KMS-11 (cell line): ENCODE measurements around the gene SMCO2.

Source experiments
- H2AFZ ChIP-seq: fragments of 200-600 bp; sonication (generic); 2 replicates; pipeline ENCODE4 v1.6.1; 2016; ENCODE audit warnings: antibody characterized with exemption, mixed run types, low read depth
- H3K27ac ChIP-seq: fragments of 200-600 bp; sonication (generic); 2 replicates; pipeline ENCODE4 v1.6.1; 2016; ENCODE audit warnings: mild to moderate bottlenecking, mixed run types
- H3K27me3 ChIP-seq: fragments of 200-600 bp; sonication (generic); 2 replicates; pipeline ENCODE4 v1.6.1; 2017; ENCODE audit warnings: mild to moderate bottlenecking, low read depth, mixed run types, moderate library complexity; ENCODE audit not compliant: insufficient read depth
- H3K36me3 ChIP-seq: fragments of 200-600 bp; sonication (generic); 2 replicates; pipeline ENCODE4 v1.6.1; 2017; ENCODE audit warnings: mild to moderate bottlenecking, mixed run types; ENCODE audit not compliant: insufficient read depth
- H3K4me1 ChIP-seq: fragments of 200-600 bp; sonication (generic); 2 replicates; pipeline ENCODE4 v1.6.1; 2016; ENCODE audit warnings: mild to moderate bottlenecking, low read depth, mixed run types; ENCODE audit not compliant: poor library complexity, severe bottlenecking
- H3K4me2 ChIP-seq: fragments of 200-600 bp; sonication (generic); 2 replicates; pipeline ENCODE4 v1.7.0; 2016; ENCODE audit warnings: mild to moderate bottlenecking, mixed run types
- H3K4me3 ChIP-seq: fragments of 200-600 bp; sonication (generic); IDR thresholded peaks from 2 replicates; pipeline ENCODE4 v1.6.1; 2017; ENCODE audit warnings: low read depth, low read length, mixed read lengths; ENCODE audit not compliant: insufficient read depth
- H3K79me2 ChIP-seq: fragments of 200-600 bp; sonication (generic); 2 replicates; pipeline ENCODE4 v1.6.1; 2016; ENCODE audit warnings: low read depth, mixed run types; ENCODE audit not compliant: insufficient read depth
- H3K9ac ChIP-seq: fragments of 200-600 bp; sonication (generic); 2 replicates; pipeline ENCODE4 v1.6.1; 2016; ENCODE audit warnings: mild to moderate bottlenecking, mixed run types
- H4K20me1 ChIP-seq: fragments of 200-600 bp; sonication (generic); 2 replicates; pipeline ENCODE4 v1.6.1; 2016; ENCODE audit warnings: mild to moderate bottlenecking, mixed run types; ENCODE audit not compliant: insufficient read depth
- TF ChIP-seq, protein P1 (sequence below): fragments of 200-600 bp; sonication (generic); conservative IDR thresholded peaks from 2 replicates; pipeline ENCODE4 v1.6.1; 2017; ENCODE audit warnings: low read depth, mild to moderate bottlenecking, antibody characterized with exemption, low read length, moderate library complexity, mixed read lengths

The SMCO2 gene

DNA sequence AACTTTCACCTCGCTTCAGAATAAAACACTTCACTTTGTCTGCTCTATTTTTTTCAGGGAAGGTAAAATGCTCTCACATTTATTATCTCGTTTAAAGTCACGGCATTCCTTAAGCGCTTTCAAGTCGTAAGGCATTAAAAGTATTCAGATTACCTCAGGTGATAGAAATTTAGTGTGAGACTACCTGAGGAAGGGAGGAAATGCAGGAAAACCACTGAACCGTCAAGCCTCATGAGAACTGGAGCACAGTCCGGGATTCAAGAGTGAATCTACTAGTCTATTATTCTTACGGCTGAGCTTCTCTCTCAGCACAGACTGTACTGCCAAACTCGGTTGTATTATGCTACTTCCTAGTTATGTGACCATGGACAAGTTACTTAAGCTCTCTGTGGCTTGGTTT is 69.1 kb downstream of the SMCO2 start:
- Histone ChIP-seq H3K4me1 (no peaks in the 10 kb centered on the region), H3K79me2 (no peaks in the 10 kb centered on the region), H4K20me1 (no peaks in the 10 kb centered on the region)

DNA sequence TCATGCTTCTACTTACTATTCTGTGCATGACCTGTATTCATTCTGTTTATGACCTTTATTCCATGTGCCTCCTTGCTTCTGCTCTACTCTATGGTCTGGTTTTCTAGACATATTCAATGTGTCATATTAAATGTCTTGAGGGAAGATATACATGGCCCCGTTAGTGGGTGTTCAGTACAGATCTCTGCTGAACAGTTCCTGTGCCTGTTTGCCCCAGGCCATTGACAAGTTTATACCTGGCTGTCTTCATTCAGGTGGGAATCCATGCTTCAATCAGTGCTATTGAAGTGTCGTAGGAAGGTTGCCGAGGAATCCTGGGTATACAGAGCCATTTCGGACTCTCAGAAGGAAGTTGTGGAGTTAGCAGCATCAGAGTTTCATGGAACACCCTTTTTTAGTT is 70.1 kb downstream of the SMCO2 start:
- Histone ChIP-seq H3K4me3 (no peak overlapping the region), H3K36me3 (no peaks in the 10 kb centered on the region), H2AFZ (no peak overlapping the region), H3K9ac (no peak overlapping the region), H3K27ac (no peak overlapping the region), H3K79me2 (no peaks in the 10 kb centered on the region), H4K20me1 (no peaks in the 10 kb centered on the region), H3K4me2 (no peak overlapping the region), H3K27me3 (no peaks in the 10 kb centered on the region), H3K4me1 (no peaks in the 10 kb centered on the region)
- TF ChIP-seq, protein P1, sequence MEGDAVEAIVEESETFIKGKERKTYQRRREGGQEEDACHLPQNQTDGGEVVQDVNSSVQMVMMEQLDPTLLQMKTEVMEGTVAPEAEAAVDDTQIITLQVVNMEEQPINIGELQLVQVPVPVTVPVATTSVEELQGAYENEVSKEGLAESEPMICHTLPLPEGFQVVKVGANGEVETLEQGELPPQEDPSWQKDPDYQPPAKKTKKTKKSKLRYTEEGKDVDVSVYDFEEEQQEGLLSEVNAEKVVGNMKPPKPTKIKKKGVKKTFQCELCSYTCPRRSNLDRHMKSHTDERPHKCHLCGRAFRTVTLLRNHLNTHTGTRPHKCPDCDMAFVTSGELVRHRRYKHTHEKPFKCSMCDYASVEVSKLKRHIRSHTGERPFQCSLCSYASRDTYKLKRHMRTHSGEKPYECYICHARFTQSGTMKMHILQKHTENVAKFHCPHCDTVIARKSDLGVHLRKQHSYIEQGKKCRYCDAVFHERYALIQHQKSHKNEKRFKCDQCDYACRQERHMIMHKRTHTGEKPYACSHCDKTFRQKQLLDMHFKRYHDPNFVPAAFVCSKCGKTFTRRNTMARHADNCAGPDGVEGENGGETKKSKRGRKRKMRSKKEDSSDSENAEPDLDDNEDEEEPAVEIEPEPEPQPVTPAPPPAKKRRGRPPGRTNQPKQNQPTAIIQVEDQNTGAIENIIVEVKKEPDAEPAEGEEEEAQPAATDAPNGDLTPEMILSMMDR: no peak

More for the DNA sequence above, 69.1 kb downstream of the SMCO2 start:
- Histone ChIP-seq H3K36me3 (no peaks in the 10 kb centered on the region), H3K4me2 (no peak overlapping the region), H2AFZ (no peak overlapping the region), H3K27ac (no peak overlapping the region), H3K27me3 (no peaks in the 10 kb centered on the region), H3K4me3 (no peak overlapping the region), H3K9ac (no peak overlapping the region)
- TF ChIP-seq, protein P1: no peak

DNA sequence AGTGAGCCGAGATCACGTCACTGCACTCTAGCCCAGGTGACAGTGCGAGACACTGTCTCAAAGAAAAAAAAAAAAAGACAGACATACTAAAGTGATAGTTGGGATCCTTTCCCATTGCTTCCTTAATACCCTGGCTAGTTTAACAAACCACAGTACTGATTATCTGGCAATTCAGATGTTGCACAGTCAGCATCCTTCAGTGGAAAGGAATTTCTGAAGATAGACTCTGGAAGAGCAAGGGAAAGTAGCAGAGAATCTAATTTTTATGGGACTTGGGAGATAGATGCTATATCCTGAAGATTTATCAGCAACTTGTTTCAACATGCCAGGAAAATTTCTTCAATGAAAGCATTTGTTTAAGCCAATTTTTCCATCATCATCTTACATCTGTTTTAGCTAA is 71.0 kb downstream of the SMCO2 start:
- no peaks in the 10 kb centered on the region for H4K20me1 ChIP-seq
- H3K27me3 ChIP-seq: no peaks in the 10 kb centered on the region
- H3K4me2 ChIP-seq: no peak overlapping the region
- no peak overlapping the region for H3K9ac ChIP-seq
- no peak overlapping the region for H3K4me3 ChIP-seq
- H2AFZ ChIP-seq: no peak overlapping the region
- no peak overlapping the region for H3K27ac ChIP-seq
- TF ChIP-seq, protein P1: no peak
- no peaks in the 10 kb centered on the region for H3K4me1 ChIP-seq
- H3K36me3 ChIP-seq: no peaks in the 10 kb centered on the region
- no peaks in the 10 kb centered on the region for H3K79me2 ChIP-seq

DNA sequence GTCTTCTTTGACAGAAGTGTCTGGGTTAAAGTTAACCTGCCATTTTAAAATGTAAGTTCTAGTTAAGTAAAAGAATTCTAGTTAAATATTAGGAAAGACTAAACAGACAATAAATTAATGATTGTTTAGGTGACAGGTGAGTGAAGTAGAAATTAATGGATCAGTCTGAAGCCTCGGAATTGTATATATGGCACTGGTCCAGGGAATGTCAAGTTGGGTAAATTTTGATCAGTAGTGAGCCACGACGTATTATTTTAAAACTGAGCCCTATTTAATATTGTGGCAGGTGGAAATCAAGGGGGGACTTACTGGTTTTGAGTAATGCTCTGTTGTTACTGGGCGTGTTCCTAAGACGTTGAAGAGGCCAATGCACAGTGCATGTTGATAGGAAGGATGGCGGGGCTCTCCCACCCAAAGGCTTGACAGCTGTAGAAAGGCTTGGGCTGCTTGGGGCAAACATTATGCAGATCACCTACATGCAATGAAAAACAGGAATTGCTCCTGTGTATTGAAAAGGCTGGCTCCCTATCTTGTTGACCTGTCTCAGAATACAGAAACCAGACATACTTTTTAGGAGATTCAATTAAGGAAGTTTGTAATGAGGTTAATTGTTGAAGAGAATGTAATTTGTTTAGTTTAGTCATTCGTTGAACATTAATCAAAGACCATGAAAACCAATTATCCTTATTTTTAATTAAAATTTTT is 71.6 kb downstream of the SMCO2 start:
- H3K4me2 ChIP-seq: no peak overlapping the region
- no peaks in the 10 kb centered on the region for H3K79me2 ChIP-seq
- H3K9ac ChIP-seq: no peak overlapping the region
- no peaks in the 10 kb centered on the region for H3K36me3 ChIP-seq
- no peak overlapping the region for H3K27ac ChIP-seq
- H4K20me1 ChIP-seq: no peaks in the 10 kb centered on the region
- H3K4me1 ChIP-seq: peaks cover 3% of the 10 kb centered on the region
- H3K4me3 ChIP-seq: no peak overlapping the region
- no peaks in the 10 kb centered on the region for H3K27me3 ChIP-seq
- TF ChIP-seq, protein P1: no peak
- H2AFZ ChIP-seq: no peak overlapping the region
